ENCODE data around the gene TPSB2.

TPSB2 gene

DNA sequence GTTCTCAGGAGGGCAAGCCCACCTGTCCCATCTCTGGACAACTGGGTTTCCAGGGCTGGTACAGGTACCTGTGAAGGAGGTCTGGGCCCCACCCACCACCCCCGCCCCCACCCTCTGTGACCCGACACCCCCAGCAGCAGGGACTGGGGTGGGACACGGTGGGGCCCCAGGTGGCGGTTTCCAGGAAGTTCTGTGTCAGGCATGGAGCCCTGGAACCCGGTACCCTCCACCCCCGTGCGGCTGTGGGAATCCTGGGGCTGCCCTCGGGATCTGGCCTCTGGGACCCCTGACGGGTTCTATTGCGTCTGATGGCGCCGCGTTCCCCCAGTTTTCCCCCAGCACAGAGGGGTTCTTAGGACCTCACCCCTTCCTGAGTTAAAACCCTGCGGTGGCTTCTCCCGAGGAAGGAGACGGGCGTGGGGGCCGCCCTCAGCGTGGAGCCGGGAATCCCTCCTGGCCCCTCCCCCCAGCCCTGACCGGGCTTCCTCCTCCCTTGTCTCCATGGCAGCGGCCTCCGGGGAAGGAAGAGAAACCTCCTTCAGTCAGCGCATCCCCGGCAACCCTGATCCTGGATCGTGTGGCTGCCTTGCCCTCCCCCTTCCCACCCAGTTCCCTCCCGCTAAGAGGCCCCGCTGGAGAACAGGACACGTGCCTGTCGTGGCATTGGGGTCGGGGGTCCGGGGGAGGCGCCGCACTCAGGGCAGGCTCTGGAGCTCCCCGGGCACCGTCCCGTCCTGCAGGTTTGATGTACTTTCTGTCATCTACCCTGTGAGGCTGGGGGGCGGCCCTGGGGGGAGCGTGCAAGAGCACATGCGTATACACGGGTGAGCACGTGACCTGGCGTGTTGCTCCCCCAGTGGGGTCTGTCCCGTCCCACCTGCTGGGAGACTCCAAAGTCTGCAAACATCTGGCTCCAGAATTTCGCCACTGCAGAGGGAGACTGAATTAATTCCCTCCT, 46.8 kb downstream of the TPSB2 start:
- DNase-seq (ENCODE audit: low spot score), result peak; percentile 71

GRCh38 chr16:1182316-1182671, 47.7 kb downstream of the TPSB2 start:
- DNase-seq (ENCODE audit: low spot score), result no peak

GRCh38 chr16:1181404-1182315, 48.3 kb downstream of the TPSB2 start:
- no peak for DNase-seq (ENCODE audit: low spot score)

GRCh38 chr16:1180549-1181403, 49.2 kb downstream of the TPSB2 start:
- no peak for DNase-seq (ENCODE audit: low spot score)
